ENCODE data around the gene TSPAN18. TPM values are rescaled to one million over a fixed set of nuclear protein-coding genes. Genes with fewer than 3 reads are reported as not detected.

TSPAN18 gene
- total RNA-seq, 1 experiment from 2014 or later: 18.3 TPM

GRCh38 chr11:44941259-44942021 is 214.7 kb downstream of the TSPAN18 start:
- H3K4me1 ChIP-seq (ENCODE audit: control insufficient read depth in 1 of 2, insufficient read depth in 2 of 2, low read length in 2 of 2): no peaks in the 10 kb centered on the region
- H3K36me3 ChIP-seq (ENCODE audit: control insufficient read depth in 1 of 2, insufficient read depth in 2 of 2, low read length in 2 of 2): no peaks in the 10 kb centered on the region; a peak in 1 of 4 replicates
- ChIA-PET CTCF (interaction anchor here (1.3 to 7.0 kb wide), 2 partner anchors 10 to 162 kb away, joined by 5 to 236 read pairs; no protein-coding TSS in a partner anchor), RAD21 (ENCODE audit: low non-redundant PET in 1 of 2, low total read pairs in 2 of 2, uncharacterized antibody in 2 of 2, unreplicated experiment in 2 of 2) (no interaction called here), POLR2A (no interaction called here)
- no peak for ATAC-seq
- H3K9me2 ChIP-seq (ENCODE audit: insufficient read depth): no peaks in the 10 kb centered on the region
- no peak overlapping the region for H2AFZ ChIP-seq (ENCODE audit: low read depth, low read length, poor library complexity, severe bottlenecking)
- no peak overlapping the region for H3K9ac ChIP-seq (ENCODE audit: low read length)
- TF ChIP-seq, protein P1, sequence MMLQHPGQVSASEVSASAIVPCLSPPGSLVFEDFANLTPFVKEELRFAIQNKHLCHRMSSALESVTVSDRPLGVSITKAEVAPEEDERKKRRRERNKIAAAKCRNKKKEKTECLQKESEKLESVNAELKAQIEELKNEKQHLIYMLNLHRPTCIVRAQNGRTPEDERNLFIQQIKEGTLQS (IDR thresholded peaks at IDR 0.05): no peak
- TF ChIP-seq, protein P2, sequence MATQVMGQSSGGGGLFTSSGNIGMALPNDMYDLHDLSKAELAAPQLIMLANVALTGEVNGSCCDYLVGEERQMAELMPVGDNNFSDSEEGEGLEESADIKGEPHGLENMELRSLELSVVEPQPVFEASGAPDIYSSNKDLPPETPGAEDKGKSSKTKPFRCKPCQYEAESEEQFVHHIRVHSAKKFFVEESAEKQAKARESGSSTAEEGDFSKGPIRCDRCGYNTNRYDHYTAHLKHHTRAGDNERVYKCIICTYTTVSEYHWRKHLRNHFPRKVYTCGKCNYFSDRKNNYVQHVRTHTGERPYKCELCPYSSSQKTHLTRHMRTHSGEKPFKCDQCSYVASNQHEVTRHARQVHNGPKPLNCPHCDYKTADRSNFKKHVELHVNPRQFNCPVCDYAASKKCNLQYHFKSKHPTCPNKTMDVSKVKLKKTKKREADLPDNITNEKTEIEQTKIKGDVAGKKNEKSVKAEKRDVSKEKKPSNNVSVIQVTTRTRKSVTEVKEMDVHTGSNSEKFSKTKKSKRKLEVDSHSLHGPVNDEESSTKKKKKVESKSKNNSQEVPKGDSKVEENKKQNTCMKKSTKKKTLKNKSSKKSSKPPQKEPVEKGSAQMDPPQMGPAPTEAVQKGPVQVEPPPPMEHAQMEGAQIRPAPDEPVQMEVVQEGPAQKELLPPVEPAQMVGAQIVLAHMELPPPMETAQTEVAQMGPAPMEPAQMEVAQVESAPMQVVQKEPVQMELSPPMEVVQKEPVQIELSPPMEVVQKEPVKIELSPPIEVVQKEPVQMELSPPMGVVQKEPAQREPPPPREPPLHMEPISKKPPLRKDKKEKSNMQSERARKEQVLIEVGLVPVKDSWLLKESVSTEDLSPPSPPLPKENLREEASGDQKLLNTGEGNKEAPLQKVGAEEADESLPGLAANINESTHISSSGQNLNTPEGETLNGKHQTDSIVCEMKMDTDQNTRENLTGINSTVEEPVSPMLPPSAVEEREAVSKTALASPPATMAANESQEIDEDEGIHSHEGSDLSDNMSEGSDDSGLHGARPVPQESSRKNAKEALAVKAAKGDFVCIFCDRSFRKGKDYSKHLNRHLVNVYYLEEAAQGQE (IDR thresholded peaks at IDR 0.05; ENCODE audit: low read depth): no peak
- TF ChIP-seq FOSL1 (IDR thresholded peaks at IDR 0.05; ENCODE audit: low read depth) (no peak), TCF7L2 (IDR thresholded peaks at IDR 0.05; ENCODE audit: borderline replicate concordance, extremely low read depth, insufficient read depth, insufficient read length) (no peak), POLR2AphosphoS5 (IDR thresholded peaks at IDR 0.05; ENCODE audit: low read depth, low read length) (no peak), YY1 (IDR thresholded peaks at IDR 0.05; ENCODE audit: extremely low read depth, insufficient replicate concordance, low read depth, low read length) (no peak)
- no peak overlapping the region for H3K4me3 ChIP-seq (replicated peaks in 1 of 2; ENCODE audit: low read depth in 1 of 2, low read length in 2 of 2)
- no peaks in the 10 kb centered on the region for H4K20me1 ChIP-seq (ENCODE audit: insufficient read depth)
- no peaks in the 10 kb centered on the region for H3K9me3 ChIP-seq (ENCODE audit: control insufficient read depth in 1 of 2, insufficient read depth in 1 of 2, low read depth in 1 of 2, low read length in 2 of 2)
- no TSS peak for BruUV-seq (replicated peaks)
- H3K27me3 ChIP-seq (ENCODE audit: insufficient read depth, low read length): no peaks in the 10 kb centered on the region
- no peak overlapping the region; the same call in 1 of the 2 replicates for H3K27ac ChIP-seq (ENCODE audit: low read depth, low read length)
- no peak for DNase-seq (ENCODE audit: low read depth, low spot score)
- H3K4me2 ChIP-seq (ENCODE audit: low read length): no peak overlapping the region
- intact Hi-C loops (cut with micrococcal nuclease): no loop called here
- peaks cover 4% of the 10 kb centered on the region; the same call in 1 of the 2 replicates for H3K79me2 ChIP-seq (ENCODE audit: insufficient read depth, low read length)

Measured in HCT116 (cell line).